PC-3 (cell line): ENCODE results near the gene CXCR6. TPM values are rescaled to one million over a fixed set of nuclear protein-coding genes. Genes with fewer than 3 reads are reported as not detected.

Experiments used
- ATAC-seq: fragments of 200-7000 bp; cut with Tn5 transposase; 2 replicates; pipeline ENCODE4 v1.9.1; 2020; ENCODE audit warnings: mild to moderate bottlenecking, moderate library complexity
- BruUV-seq: library from RNA; stranded (reverse); fragments of 400-500 nt; replicated peaks from 2 replicates; lab custom pipeline; 2021; lab: Mats Ljungman, UMichigan
- CTCF ChIA-PET: fragments of 300-600 bp; sonication (Branson Sonifier 250); formaldehyde crosslinking; loops from one replicate; lab custom pipeline; 2022; ENCODE audit warnings: antibody characterized with exemption; lab: Charles Lee
- POLR2A ChIA-PET: fragments of 300-600 bp; sonication (Branson Sonifier 250); formaldehyde crosslinking; loops from one replicate; lab custom pipeline; 2022; ENCODE audit warnings: antibody characterized with exemption; ENCODE audit not compliant: unreplicated experiment; lab: Charles Lee
- DNase-seq: peaks from one replicate; pipeline ENCODE4 v3.0.0-alpha.2; 2015
- H2AFZ ChIP-seq: fragments of 300-600 bp; sonication (generic); 2 replicates; pipeline ENCODE4 v1.6.0; 2016; ENCODE audit warnings: antibody characterized with exemption, low read length
- H3F3A ChIP-seq: fragments of 300-600 bp; sonication (generic); one replicate; pipeline ENCODE4 v1.6.0; 2017; ENCODE audit warnings: antibody characterized with exemption, low read length, control low read depth, mild to moderate bottlenecking; ENCODE audit not compliant: unreplicated experiment
- H3K27ac ChIP-seq: fragments of 300-600 bp; sonication (generic); 2 replicates; pipeline ENCODE4 v1.5.1; 2016; ENCODE audit warnings: mild to moderate bottlenecking, low read length
- H3K27me3 ChIP-seq: fragments of 300-600 bp; sonication (generic); 2 replicates; pipeline ENCODE4 v1.6.1; 2016; ENCODE audit warnings: low read length, mixed read lengths
- H3K36me3 ChIP-seq: fragments of 300-600 bp; sonication (generic); 2 replicates; pipeline ENCODE4 v1.6.1; 2016; ENCODE audit warnings: low read depth, mixed run types, low read length, mixed read lengths
- H3K4me1 ChIP-seq: fragments of 300-600 bp; sonication (generic); 2 replicates; pipeline ENCODE4 v1.5.1; 2016; ENCODE audit warnings: low read length; ENCODE audit not compliant: insufficient read depth
- H3K4me2 ChIP-seq: fragments of 300-600 bp; sonication (generic); 2 replicates; pipeline ENCODE4 v1.6.0; 2016; ENCODE audit warnings: low read length
- H3K4me3 ChIP-seq: fragments of 300-600 bp; sonication (generic); 2 replicates; pipeline ENCODE4 v1.5.1; 2016; ENCODE audit warnings: mild to moderate bottlenecking, low read length, mixed read lengths
- H3K79me2 ChIP-seq: fragments of 300-600 bp; sonication (generic); 2 replicates; pipeline ENCODE4 v1.6.1; 2017; ENCODE audit warnings: low read length, mixed read lengths
- H3K9ac ChIP-seq: fragments of 300-600 bp; sonication (generic); 2 replicates; pipeline ENCODE4 v1.6.0; 2016; ENCODE audit warnings: mild to moderate bottlenecking, low read length
- H3K9me2 ChIP-seq: fragments of 300-600 bp; sonication (generic); replicated peaks from 2 replicates; pipeline ENCODE4 v1.6.1; 2016; ENCODE audit warnings: mixed run types, low read length, mixed read lengths
- H3K9me3 ChIP-seq: fragments of 300-600 bp; sonication (generic); 2 replicates; pipeline ENCODE4 v1.6.1; 2016; ENCODE audit warnings: low read length, mixed read lengths
- H4K20me1 ChIP-seq: fragments of 300-600 bp; sonication (generic); 2 replicates; pipeline ENCODE4 v1.6.1; 2016; ENCODE audit warnings: low read length, mixed read lengths
- EZH2 ChIP-seq: fragments of 300-600 bp; sonication (generic); IDR thresholded peaks from one replicate; pipeline ENCODE4 v1.6.1; 2017; ENCODE audit warnings: antibody characterized with exemption, mild to moderate bottlenecking, low read length; ENCODE audit not compliant: unreplicated experiment
- EZH2phosphoT487 ChIP-seq: fragments of 300-600 bp; sonication (generic); IDR thresholded peaks from 2 replicates; pipeline ENCODE4 v1.6.1; 2018; ENCODE audit warnings: mild to moderate bottlenecking, antibody characterized with exemption, low read length, borderline replicate concordance
- intact Hi-C: fragments of 100-400 bp; cut with micrococcal nuclease; formaldehyde crosslinking; loops from 2 replicates; pipeline ENCODE4 v1.9.0; 2023
- total RNA-seq: library from RNA; depleted of rRNA; stranded (reverse); fragments of >200 nt; gene quantifications from 2 replicates; pipeline ENCODE4 v1.2.3, GENCODE V29; 2014
- TF ChIP-seq, protein P1 (sequence below): fragments of 300-600 bp; sonication (generic); conservative IDR thresholded peaks from 2 replicates; pipeline ENCODE4 v1.5.1; 2017; ENCODE audit warnings: antibody characterized with exemption, low read depth, mild to moderate bottlenecking, low read length

The CXCR6 gene
- total RNA-seq, 1 experiment from 2014 or later, result not detected

DNA sequence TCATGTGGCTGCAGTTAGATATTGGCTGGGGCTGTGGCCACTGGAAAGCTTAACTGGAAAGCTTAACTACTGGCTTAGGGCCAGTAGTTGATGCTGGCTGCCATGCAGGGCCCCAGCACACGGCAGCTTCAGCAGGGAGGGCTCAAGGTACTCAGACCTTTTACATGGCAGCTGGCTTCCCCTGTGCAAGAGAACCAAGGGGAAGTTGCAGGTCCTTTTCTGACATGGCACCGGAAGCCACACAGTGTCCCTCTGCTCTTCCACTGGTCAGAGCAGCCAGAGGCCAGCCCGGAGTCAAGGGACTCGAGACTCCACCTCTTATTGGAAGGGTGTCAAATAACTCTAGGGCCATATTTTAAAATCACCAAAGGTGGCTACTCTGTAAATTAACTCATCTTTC is 32.4 kb upstream of the CXCR6 start:
- ChIA-PET POLR2A (no interaction called here), CTCF (no interaction called here)
- BruUV-seq, result no TSS peak
- H3K79me2 ChIP-seq, result no peaks in the 10 kb centered on the region
- intact Hi-C loops, result no loop called here
- H2AFZ ChIP-seq, result no peak overlapping the region
- no peaks in the 10 kb centered on the region for H3K36me3 ChIP-seq
- H3K9ac ChIP-seq, result no peak overlapping the region
- no peaks in the 10 kb centered on the region for H3F3A ChIP-seq
- no peaks in the 10 kb centered on the region for H4K20me1 ChIP-seq
- no peak overlapping the region for H3K4me3 ChIP-seq
- TF ChIP-seq EZH2 (no peak), EZH2phosphoT487 (no peak)
- TF ChIP-seq, protein P1, sequence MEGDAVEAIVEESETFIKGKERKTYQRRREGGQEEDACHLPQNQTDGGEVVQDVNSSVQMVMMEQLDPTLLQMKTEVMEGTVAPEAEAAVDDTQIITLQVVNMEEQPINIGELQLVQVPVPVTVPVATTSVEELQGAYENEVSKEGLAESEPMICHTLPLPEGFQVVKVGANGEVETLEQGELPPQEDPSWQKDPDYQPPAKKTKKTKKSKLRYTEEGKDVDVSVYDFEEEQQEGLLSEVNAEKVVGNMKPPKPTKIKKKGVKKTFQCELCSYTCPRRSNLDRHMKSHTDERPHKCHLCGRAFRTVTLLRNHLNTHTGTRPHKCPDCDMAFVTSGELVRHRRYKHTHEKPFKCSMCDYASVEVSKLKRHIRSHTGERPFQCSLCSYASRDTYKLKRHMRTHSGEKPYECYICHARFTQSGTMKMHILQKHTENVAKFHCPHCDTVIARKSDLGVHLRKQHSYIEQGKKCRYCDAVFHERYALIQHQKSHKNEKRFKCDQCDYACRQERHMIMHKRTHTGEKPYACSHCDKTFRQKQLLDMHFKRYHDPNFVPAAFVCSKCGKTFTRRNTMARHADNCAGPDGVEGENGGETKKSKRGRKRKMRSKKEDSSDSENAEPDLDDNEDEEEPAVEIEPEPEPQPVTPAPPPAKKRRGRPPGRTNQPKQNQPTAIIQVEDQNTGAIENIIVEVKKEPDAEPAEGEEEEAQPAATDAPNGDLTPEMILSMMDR, result no peak
- H3K9me3 ChIP-seq, result no peaks in the 10 kb centered on the region
- DNase-seq (no peak), ATAC-seq (no peak)
- H3K27ac ChIP-seq, result no peak overlapping the region
- no peaks in the 10 kb centered on the region for H3K27me3 ChIP-seq
- H3K9me2 ChIP-seq, result no peaks in the 10 kb centered on the region
- H3K4me1 ChIP-seq, result peaks cover 7% of the 10 kb centered on the region
- H3K4me2 ChIP-seq, result no peak overlapping the region

DNA sequence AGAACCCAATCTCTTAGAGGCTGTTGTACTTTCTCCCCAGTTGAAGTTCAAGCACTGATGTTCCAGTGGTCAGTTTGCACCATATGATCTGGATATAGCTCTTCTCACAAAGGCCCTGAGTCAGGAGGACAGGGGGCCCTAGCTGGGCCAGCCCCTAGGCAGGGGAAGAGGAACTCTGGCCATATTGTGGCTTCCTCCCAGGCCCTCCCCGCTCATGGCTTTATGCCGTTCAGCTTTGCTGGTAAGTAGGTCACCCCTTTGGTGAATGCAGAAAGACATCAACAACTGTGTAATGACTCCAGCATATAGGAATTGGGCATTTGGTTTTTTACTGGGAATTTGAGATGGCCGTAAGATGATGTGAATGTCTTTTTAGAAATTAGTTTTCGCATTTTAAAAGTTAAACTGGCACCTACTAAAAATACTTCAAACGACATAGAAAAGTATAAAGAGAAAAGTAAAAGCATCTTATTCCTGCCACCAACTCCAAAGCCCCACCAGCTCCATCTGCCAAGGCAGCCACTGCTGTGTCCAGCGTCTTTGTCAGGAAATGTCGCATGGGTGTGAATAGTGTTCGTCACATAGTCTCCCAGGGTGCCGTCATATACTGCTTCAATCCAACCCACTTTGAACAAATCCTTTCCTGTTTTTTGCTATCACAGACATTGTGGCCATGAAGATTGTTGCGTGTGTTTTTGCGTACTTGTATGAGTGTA is 31.6 kb upstream of the CXCR6 start:
- Histone ChIP-seq H3K36me3 (no peaks in the 10 kb centered on the region), H3K9me2 (no peaks in the 10 kb centered on the region), H3K9me3 (no peaks in the 10 kb centered on the region), H3F3A (no peaks in the 10 kb centered on the region), H3K4me1 (peaks cover 12% of the 10 kb centered on the region), H3K4me3 (no peak overlapping the region), H4K20me1 (no peaks in the 10 kb centered on the region), H3K4me2 (no peak overlapping the region), H3K27me3 (no peaks in the 10 kb centered on the region), H3K27ac (no peak overlapping the region), H3K79me2 (no peaks in the 10 kb centered on the region), H2AFZ (no peak overlapping the region), H3K9ac (no peak overlapping the region)
- ChIA-PET CTCF (no interaction called here), POLR2A (no interaction called here)
- intact Hi-C loops, result no loop called here
- DNase-seq (no peak), ATAC-seq (no peak)
- TF ChIP-seq, protein P1, result no peak
- TF ChIP-seq EZH2 (no peak), EZH2phosphoT487 (no peak)
- BruUV-seq, result no TSS peak

DNA sequence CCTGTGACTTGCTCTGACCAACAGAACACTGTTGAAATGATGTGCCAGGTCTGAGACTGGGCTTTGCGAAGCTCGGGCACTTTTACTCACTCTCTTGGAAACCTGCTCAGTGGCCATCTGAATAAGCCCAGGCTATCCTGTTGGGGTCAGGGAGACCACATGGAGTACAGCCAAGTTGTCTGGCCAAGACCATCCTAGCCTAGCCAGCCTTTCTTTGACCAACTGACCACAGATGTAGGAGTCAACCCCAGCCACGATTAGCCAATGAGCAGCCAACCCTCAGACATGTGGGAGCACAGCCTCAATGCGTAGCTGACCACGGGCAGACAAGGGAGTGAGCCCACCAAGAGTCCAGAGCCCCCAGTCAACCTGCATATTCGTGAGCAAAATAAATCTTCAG is 30.8 kb upstream of the CXCR6 start:
- Histone ChIP-seq H3K36me3 (no peaks in the 10 kb centered on the region), H3F3A (no peaks in the 10 kb centered on the region), H4K20me1 (no peaks in the 10 kb centered on the region), H3K9ac (no peak overlapping the region), H3K9me2 (no peaks in the 10 kb centered on the region), H3K4me2 (no peak overlapping the region), H3K4me1 (peaks cover 12% of the 10 kb centered on the region), H3K79me2 (no peaks in the 10 kb centered on the region), H3K27ac (no peak overlapping the region), H3K27me3 (no peaks in the 10 kb centered on the region), H2AFZ (no peak overlapping the region), H3K9me3 (no peaks in the 10 kb centered on the region), H3K4me3 (no peak overlapping the region)
- no TSS peak for BruUV-seq
- DNase-seq, result no peak
- ATAC-seq, result no peak
- TF ChIP-seq, protein P1, result no peak
- TF ChIP-seq EZH2phosphoT487 (no peak), EZH2 (no peak)
- ChIA-PET POLR2A (no interaction called here), CTCF (no interaction called here)
- intact Hi-C loops, result no loop called here
